ENCODE measurements around the gene KCTD20. TPM values are rescaled to one million over a fixed set of nuclear protein-coding genes. Genes with fewer than 3 reads are reported as not detected.

KCTD20 gene
- total RNA-seq, 1 experiment from 2014 or later: 41.6 TPM

- H3K4me1 ChIP-seq (ENCODE audit: control insufficient read depth, insufficient read depth, low read length): no peaks in the 10 kb centered on the region
- TF ChIP-seq TCF7L2 (IDR thresholded peaks at IDR 0.05; ENCODE audit: low read depth, low read length) (no peak), REST (IDR thresholded peaks at IDR 0.05; ENCODE audit: insufficient read depth in 1 of 2, low read depth in 2 of 2, low read length in 1 of 2) (no peak), POLR2AphosphoS5 (IDR thresholded peaks at IDR 0.05; ENCODE audit: low read depth, low read length) (no peak), SIN3A (IDR thresholded peaks at IDR 0.05; ENCODE audit: borderline replicate concordance, insufficient read depth, low read depth, low read length) (no peak)
- TF ChIP-seq, protein P1, sequence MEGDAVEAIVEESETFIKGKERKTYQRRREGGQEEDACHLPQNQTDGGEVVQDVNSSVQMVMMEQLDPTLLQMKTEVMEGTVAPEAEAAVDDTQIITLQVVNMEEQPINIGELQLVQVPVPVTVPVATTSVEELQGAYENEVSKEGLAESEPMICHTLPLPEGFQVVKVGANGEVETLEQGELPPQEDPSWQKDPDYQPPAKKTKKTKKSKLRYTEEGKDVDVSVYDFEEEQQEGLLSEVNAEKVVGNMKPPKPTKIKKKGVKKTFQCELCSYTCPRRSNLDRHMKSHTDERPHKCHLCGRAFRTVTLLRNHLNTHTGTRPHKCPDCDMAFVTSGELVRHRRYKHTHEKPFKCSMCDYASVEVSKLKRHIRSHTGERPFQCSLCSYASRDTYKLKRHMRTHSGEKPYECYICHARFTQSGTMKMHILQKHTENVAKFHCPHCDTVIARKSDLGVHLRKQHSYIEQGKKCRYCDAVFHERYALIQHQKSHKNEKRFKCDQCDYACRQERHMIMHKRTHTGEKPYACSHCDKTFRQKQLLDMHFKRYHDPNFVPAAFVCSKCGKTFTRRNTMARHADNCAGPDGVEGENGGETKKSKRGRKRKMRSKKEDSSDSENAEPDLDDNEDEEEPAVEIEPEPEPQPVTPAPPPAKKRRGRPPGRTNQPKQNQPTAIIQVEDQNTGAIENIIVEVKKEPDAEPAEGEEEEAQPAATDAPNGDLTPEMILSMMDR (IDR thresholded peaks at IDR 0.05): no peak
- ChIA-PET POLR2A (no interaction called here), CTCF (no interaction called here)
- H3K36me3 ChIP-seq (ENCODE audit: control insufficient read depth, insufficient read depth, low read length): peaks cover 4% of the 10 kb centered on the region; the same call in 1 of the 2 replicates
- ATAC-seq: no peak
- intact Hi-C loops (cut with micrococcal nuclease; ENCODE audit: unreplicated experiment) (no loop called here), in situ Hi-C loops (cut with HindIII; ENCODE audit: low pct_unique_long_range_greater_than_20kb, low sequenced_read_pairs) (no loop called here)
- H3K27me3 ChIP-seq (ENCODE audit: control insufficient read depth, insufficient read depth, low read length): no peaks in the 10 kb centered on the region
- no peak overlapping the region for H3K4me3 ChIP-seq (ENCODE audit: low read depth in 2 of 2, low read length in 2 of 2)
- no peak for DNase-seq (ENCODE audit: low read depth, low spot score)
- H3K9me3 ChIP-seq (ENCODE audit: control insufficient read depth, insufficient read depth, low read depth, low read length): no peaks in the 10 kb centered on the region
- H3K27ac ChIP-seq (ENCODE audit: low read length): no peak overlapping the region
- BruUV-seq (replicated peaks): no TSS peak
Observed at GRCh38 chr6:36504982-36505381, 62.2 kb downstream of the KCTD20 start.

GRCh38 chr6:36505744-36506534 lies 63.1 kb downstream of the KCTD20 start:
- no peak for DNase-seq (ENCODE audit: low read depth, low spot score)

More at GRCh38 chr6:36505744-36506534, 63.1 kb downstream of the KCTD20 start:
- Histone ChIP-seq H3K27ac (ENCODE audit: low read length) (no peak overlapping the region), H3K36me3 (ENCODE audit: control insufficient read depth, insufficient read depth, low read length) (peaks cover 4% of the 10 kb centered on the region; the same call in 1 of the 2 replicates), H3K27me3 (ENCODE audit: control insufficient read depth, insufficient read depth, low read length) (no peaks in the 10 kb centered on the region), H3K9me3 (ENCODE audit: control insufficient read depth, insufficient read depth, low read depth, low read length) (no peaks in the 10 kb centered on the region), H3K4me1 (ENCODE audit: control insufficient read depth, insufficient read depth, low read length) (no peaks in the 10 kb centered on the region), H3K4me3 (ENCODE audit: low read depth in 2 of 2, low read length in 2 of 2) (no peak overlapping the region)
- in situ Hi-C loops (cut with HindIII; ENCODE audit: low pct_unique_long_range_greater_than_20kb, low sequenced_read_pairs) (no loop called here), intact Hi-C loops (cut with micrococcal nuclease; ENCODE audit: unreplicated experiment) (no loop called here)
- TF ChIP-seq TCF7L2 (IDR thresholded peaks at IDR 0.05; ENCODE audit: low read depth, low read length) (no peak), REST (IDR thresholded peaks at IDR 0.05; ENCODE audit: insufficient read depth in 1 of 2, low read depth in 2 of 2, low read length in 1 of 2) (no peak)
- POLR2A ChIA-PET: no interaction called here
- BruUV-seq (replicated peaks): no TSS peak
- no peak for ATAC-seq
- CTCF ChIA-PET: no interaction called here

Measured in Panc1 (cell line).